Measurements from ENCODE around the gene NANP.
"Not testable (repeated sequence)": the region's sequence is repeated elsewhere in the genome, so short reads cannot be mapped to it uniquely, and the experiment has no call there.

The NANP gene

GRCh38 chr20:25623736-25624499, at the start of gene NANP:
NANP (minus strand) TSS chr20:25624014; CDS start chr20:25623948, 66 bp downstream.
- TF ChIP-seq CTCF (IDR thresholded peaks at IDR 0.05; ENCODE audit: low read depth, low read length): peak; percentile 8
- DNase-seq (ENCODE audit: extremely low read depth, low read depth): peak; percentile 96

GRCh38 chr20:25672659-25673235, 48.9 kb upstream of the NANP start:
- no peak for TF ChIP-seq CTCF (IDR thresholded peaks at IDR 0.05; ENCODE audit: low read depth, low read length)
- no peak for DNase-seq (ENCODE audit: extremely low read depth, low read depth)

DNA sequence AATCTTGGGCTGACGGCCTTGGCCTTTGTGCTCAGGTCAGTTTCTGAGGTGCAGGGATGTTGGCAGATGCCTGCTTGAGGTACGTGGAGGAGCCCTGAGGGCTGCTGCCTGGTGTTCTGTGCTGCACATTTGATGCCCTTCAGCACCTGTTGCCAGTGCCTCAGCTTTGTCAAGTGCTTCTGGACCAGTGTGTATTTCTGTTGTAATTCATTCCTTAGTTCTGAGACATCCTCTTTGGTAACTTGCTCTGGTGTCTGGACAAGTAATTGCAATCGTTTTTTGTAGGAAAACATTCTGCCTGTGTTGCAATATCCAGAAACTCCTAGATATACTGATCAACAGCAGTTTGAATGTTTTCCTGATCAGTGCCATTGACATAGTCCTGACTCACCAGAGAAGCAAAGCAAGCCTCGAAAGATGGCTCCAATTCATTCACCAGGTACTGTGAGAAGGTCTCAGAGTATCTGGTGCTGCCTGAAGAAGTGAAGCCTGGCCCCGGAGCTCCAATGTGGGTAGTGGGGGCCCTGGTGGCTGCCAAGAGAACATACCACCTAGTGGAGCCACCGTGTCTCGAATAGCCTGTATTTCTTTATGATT, 46.1 kb upstream of the NANP start:
- TF ChIP-seq CTCF (IDR thresholded peaks at IDR 0.05; ENCODE audit: low read depth, low read length): peak; percentile 10
- DNase-seq (ENCODE audit: extremely low read depth, low read depth): peak; percentile 47

GRCh38 chr20:25668446-25668845, 44.6 kb upstream of the NANP start:
- TF ChIP-seq CTCF (IDR thresholded peaks at IDR 0.05; ENCODE audit: low read depth, low read length): no peak
- DNase-seq (ENCODE audit: extremely low read depth, low read depth): no peak

- no peak for DNase-seq (ENCODE audit: extremely low read depth, low read depth)
- no peak for TF ChIP-seq CTCF (IDR thresholded peaks at IDR 0.05; ENCODE audit: low read depth, low read length)
Observed at GRCh38 chr20:25659999-25660398, 36.2 kb upstream of the NANP start.

DNA sequence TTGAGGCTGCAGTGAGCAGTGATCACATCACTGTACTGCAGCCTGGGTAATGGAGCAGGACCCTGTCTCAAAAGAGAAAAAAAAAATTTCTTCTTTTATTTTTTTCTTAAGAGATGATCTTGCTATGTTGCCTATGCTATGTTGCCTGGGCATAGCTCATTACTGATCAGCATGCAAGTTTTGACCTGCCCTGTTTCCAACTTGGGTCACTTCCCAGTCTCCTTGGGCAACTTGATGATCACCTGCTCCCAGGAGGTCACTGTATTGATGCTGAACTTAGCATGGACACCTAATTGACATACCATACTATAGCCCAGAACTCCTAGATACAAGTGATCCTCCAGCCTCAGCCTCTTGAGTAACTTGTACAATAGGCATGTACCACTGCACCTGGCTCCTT, 30.7 kb upstream of the NANP start:
- TF ChIP-seq CTCF (IDR thresholded peaks at IDR 0.05; ENCODE audit: low read depth, low read length): no peak
- DNase-seq (ENCODE audit: extremely low read depth, low read depth): no peak

DNA sequence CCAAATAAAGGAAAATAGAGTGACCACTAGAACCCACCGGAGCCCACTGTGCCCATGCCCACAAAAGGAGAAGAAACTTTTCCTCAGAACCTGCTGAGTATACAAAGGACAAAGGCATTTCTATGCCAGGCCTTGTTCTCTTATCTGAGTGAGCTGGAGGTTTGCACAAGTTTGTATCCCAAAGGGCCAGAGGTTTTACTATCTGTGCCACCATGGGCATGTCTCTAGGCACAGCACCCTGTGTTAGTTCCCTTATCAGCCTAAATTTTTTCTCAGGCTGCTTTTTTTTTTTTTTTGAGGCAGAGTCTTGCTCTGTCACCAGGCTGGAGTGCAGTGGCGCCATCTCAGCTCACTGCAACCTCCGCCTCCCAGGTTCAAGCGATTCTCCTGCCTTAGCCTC, 29.1 kb upstream of the NANP start:
- not testable (repeated sequence) for DNase-seq (ENCODE audit: extremely low read depth, low read depth)
